H4 (cell line): Measurements from ENCODE around the gene PDF. TPM values are rescaled to one million over a fixed set of nuclear protein-coding genes. Genes with fewer than 3 reads are reported as not detected.

Experiments
- DNase-seq: peaks from one replicate; pipeline ENCODE4 v3.0.0-alpha.2; 2015; ENCODE audit warnings: low spot score
- total RNA-seq: library from RNA; depleted of rRNA; stranded (reverse); fragments of >200 nt; shearing (Covaris generic); gene quantifications from 2 replicates; pipeline ENCODE4 v1.2.3, GENCODE V29; 2014; rRNA removed

The PDF gene
- total RNA-seq, 1 experiment from 2014 or later, result 36.9 TPM

DNA sequence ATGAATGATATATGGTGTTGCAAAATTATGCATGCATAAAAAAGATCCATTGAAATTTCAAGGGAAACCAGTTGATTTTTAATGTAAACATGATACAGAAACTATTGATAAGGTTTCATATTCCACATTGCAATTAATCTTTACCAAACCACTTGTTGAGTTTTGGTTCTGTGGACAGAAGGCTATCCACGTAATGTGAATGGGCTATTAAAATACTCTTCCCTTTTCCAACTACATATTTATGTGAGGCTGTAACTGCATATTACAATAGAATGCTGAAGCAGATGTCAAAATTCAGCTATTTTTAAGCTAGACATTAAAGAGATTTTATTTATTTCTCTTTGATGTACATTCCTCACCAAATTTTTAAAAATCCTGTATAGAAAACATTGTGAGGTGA, 53.0 kb downstream of the PDF start:
- DNase-seq, result no peak

Other genes with a start within 250 kb of the PDF start
- 0.45 TPM in 1 of 2 replicates, not detected in the other for gene HAS3, start 224.9 kb downstream of the PDF start, total RNA-seq
- 59.1 and 59.3 TPM in 2 replicates for gene CHTF8, start 198.0 kb downstream of the PDF start, total RNA-seq
- gene UTP4, start 197.9 kb downstream of the PDF start, total RNA-seq, result 16.3 and 22.7 TPM in 2 replicates
- gene SNTB2, start 143.4 kb downstream of the PDF start, total RNA-seq, result 15.1 and 22.4 TPM in 2 replicates
- 20.9 and 23.2 TPM in 2 replicates for gene VPS4A, start 19.2 kb downstream of the PDF start, total RNA-seq
- 28.8 and 30.8 TPM in 2 replicates for gene COG8, start 9.0 kb upstream of the PDF start, total RNA-seq
- 28.9 and 44.9 TPM in 2 replicates for gene NIP7, start 9.2 kb upstream of the PDF start, total RNA-seq
- not detected in 2 replicates for gene TMED6, start 21.2 kb upstream of the PDF start, total RNA-seq
- 6.9 and 7.8 TPM in 2 replicates for gene TERF2, start 55.4 kb upstream of the PDF start, total RNA-seq
- gene CYB5B, start 94.0 kb upstream of the PDF start, total RNA-seq, result 111 and 128 TPM in 2 replicates
- gene NFAT5, start 235.4 kb upstream of the PDF start, total RNA-seq, result 1.9 and 5.1 TPM in 2 replicates